K562 (cell line): ENCODE data around the gene NFAM1. TPM values are rescaled to one million over a fixed set of nuclear protein-coding genes. Genes with fewer than 3 reads are reported as not detected.

Experiments used
- HDAC8 ChIP-seq: fragments of 450-650 bp; IDR thresholded peaks from 2 replicates; pipeline ENCODE4 v1.6.1; 2016; ENCODE audit warnings: mild to moderate bottlenecking, missing genetic modification characterization, moderate library complexity, missing compliant biosample characterization
- KLF6 ChIP-seq: fragments of 250-450 bp; sonication (Bioruptor Pico); IDR thresholded peaks from 2 replicates; pipeline ENCODE4 v1.4.0; 2020; ENCODE audit warnings: mild to moderate bottlenecking, moderate library complexity, borderline replicate concordance
- MEIS2 ChIP-seq: fragments of 450-650 bp; IDR thresholded peaks from 2 replicates; pipeline ENCODE4 v1.6.1; 2014; ENCODE audit warnings: mild to moderate bottlenecking; ENCODE audit not compliant: partially characterized antibody
- NONO ChIP-seq, 2 experiments: fragments of 200-400 bp in 1 of 2; fragments of 450-650 bp in 1 of 2; formaldehyde crosslinking in 1 of 2; IDR thresholded peaks; 2 replicates each; pipeline ENCODE4 v1.6.1; 2017; ENCODE audit warnings: low read depth in 2 of 2, mild to moderate bottlenecking in 2 of 2, moderate library complexity in 2 of 2, low read length in 1 of 2
- NR4A1 ChIP-seq, 2 experiments: fragments of 250-450 bp in 1 of 2; fragments of 450-650 bp in 1 of 2; sonication (Bioruptor Pico) in 1 of 2; IDR thresholded peaks; 2 replicates each; pipeline versions ENCODE4 v1.4.0 to v1.6.1; 2016 to 2020; ENCODE audit warnings: mild to moderate bottlenecking in 2 of 2, missing compliant biosample characterization in 1 of 2, missing genetic modification characterization in 1 of 2, moderate library complexity in 1 of 2
- SNIP1 ChIP-seq: fragments of 450-650 bp; IDR thresholded peaks from 2 replicates; pipeline ENCODE4 v1.7.1; 2017; ENCODE audit warnings: low read depth, mild to moderate bottlenecking
- ZNF589 ChIP-seq: fragments of 200-800 bp; sonication (Bioruptor generic); IDR thresholded peaks from 2 replicates; pipeline ENCODE4 v1.6.1; 2016; ENCODE audit warnings: low read depth, missing genetic modification characterization, missing compliant biosample characterization
- polyA plus RNA-seq, 8 experiments: library from polyadenylated mRNA; depleted of rRNA in 4 of 8; stranded (reverse) in 5 of 8; unstranded in 3 of 8; fragments of >200 nt; fragmentation: Nextera tagmentation in 2 of 8; fragmentation: Illumina TruSeq in 1 of 8; extraction: Ambion mirVana in 2 of 8; extraction: Trizol in 1 of 8; gene quantifications; 2 replicates each; pipeline versions ENCODE4 v1.2.1 to v1.2.3, GENCODE V29; 2011 to 2014; ENCODE audit warnings: inconsistent platforms in 1 of 8, missing spikeins in 1 of 8
- total RNA-seq, 7 experiments: library from RNA; depleted of rRNA in 6 of 7; stranded (reverse); fragments of >200 nt in 6 of 7; fragmentation: Illumina TruSeq in 2 of 7; extraction: Trizol in 2 of 7; gene quantifications; 2 replicates each; pipeline versions ENCODE4 v1.2.1 to v1.2.3, GENCODE V29; 2011 to 2021; ENCODE audit warnings: low replicate concordance in 1 of 7
- TF ChIP-seq, protein P1 (sequence below): fragments of 450-650 bp; IDR thresholded peaks from 2 replicates; pipeline ENCODE4 v1.6.1; 2018; ENCODE audit not compliant: partially characterized antibody
- TF ChIP-seq, protein P2 (sequence below), 3 experiments: IDR thresholded peaks in 2 of 3; conservative IDR thresholded peaks in 1 of 3; 2 replicates each; pipeline ENCODE4 v1.5.1; 2011 to 2012; ENCODE audit warnings: low read length in 3 of 3, mild to moderate bottlenecking in 3 of 3, control low read depth in 2 of 3, improper control_type of control experiment in 1 of 3, inconsistent platforms in 1 of 3, low read depth in 1 of 3, mixed read lengths in 1 of 3, moderate library complexity in 1 of 3; ENCODE audit not compliant: insufficient read depth in 2 of 3

Gene NFAM1
- total and polyA plus RNA-seq, 9 of the 15 experiments (the other 6 are each of a cell fraction or from before 2014, with no cell fraction given), result 0.01 to 0.18 (median 0.03) TPM; not detected in 5

DNA sequence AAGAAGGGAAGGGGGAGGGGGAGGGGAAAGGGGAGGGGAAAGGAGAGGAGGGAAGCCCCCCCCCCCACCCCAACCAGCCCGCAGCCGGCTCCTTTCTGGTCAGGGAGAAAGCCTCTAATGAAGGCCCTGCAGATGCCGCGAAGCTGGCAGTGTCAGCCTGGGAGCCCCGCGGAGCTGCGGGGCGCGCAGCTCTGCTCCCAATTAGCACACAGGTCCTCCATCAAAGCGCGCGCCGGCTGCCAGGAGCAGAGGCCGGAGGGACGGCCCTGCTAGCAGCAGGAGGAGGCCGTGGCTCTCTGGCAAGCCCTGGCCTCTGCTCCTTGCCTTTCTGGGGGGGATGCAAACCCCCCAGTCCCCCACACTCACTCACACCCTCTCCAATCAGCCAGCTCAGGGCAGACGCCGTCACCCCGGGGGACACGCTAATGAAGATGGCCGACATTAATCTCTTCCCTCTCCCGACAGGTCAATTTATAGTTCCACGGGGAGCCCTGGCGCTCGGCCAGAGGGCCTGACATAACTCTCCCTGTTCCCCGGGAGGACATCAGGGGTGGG is 91.3 kb downstream of the NFAM1 start (continued):
- TF ChIP-seq, protein P1, sequence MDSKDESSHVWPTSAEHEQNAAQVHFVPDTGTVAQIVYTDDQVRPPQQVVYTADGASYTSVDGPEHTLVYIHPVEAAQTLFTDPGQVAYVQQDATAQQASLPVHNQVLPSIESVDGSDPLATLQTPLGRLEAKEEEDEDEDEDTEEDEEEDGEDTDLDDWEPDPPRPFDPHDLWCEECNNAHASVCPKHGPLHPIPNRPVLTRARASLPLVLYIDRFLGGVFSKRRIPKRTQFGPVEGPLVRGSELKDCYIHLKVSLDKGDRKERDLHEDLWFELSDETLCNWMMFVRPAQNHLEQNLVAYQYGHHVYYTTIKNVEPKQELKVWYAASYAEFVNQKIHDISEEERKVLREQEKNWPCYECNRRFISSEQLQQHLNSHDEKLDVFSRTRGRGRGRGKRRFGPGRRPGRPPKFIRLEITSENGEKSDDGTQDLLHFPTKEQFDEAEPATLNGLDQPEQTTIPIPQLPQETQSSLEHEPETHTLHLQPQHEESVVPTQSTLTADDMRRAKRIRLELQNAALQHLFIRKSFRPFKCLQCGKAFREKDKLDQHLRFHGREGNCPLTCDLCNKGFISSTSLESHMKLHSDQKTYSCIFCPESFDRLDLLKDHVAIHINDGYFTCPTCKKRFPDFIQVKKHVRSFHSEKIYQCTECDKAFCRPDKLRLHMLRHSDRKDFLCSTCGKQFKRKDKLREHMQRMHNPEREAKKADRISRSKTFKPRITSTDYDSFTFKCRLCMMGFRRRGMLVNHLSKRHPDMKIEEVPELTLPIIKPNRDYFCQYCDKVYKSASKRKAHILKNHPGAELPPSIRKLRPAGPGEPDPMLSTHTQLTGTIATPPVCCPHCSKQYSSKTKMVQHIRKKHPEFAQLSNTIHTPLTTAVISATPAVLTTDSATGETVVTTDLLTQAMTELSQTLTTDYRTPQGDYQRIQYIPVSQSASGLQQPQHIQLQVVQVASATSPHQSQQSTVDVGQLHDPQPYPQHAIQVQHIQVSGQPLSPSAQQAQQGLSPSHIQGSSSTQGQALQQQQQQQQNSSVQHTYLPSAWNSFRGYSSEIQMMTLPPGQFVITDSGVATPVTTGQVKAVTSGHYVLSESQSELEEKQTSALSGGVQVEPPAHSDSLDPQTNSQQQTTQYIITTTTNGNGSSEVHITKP, result no peak
- TF ChIP-seq SNIP1, result no peak
- TF ChIP-seq ZNF589 (CRISPR knock-in tag), result no peak
- no peak for TF ChIP-seq KLF6 (CRISPR knock-in tag)
- no peak for TF ChIP-seq HDAC8
- TF ChIP-seq, protein P2, sequence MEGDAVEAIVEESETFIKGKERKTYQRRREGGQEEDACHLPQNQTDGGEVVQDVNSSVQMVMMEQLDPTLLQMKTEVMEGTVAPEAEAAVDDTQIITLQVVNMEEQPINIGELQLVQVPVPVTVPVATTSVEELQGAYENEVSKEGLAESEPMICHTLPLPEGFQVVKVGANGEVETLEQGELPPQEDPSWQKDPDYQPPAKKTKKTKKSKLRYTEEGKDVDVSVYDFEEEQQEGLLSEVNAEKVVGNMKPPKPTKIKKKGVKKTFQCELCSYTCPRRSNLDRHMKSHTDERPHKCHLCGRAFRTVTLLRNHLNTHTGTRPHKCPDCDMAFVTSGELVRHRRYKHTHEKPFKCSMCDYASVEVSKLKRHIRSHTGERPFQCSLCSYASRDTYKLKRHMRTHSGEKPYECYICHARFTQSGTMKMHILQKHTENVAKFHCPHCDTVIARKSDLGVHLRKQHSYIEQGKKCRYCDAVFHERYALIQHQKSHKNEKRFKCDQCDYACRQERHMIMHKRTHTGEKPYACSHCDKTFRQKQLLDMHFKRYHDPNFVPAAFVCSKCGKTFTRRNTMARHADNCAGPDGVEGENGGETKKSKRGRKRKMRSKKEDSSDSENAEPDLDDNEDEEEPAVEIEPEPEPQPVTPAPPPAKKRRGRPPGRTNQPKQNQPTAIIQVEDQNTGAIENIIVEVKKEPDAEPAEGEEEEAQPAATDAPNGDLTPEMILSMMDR (IDR thresholded peaks at IDR 0.05 in 2 of 3, conservative IDR thresholded peaks at IDR 0.05 in 1 of 3; ENCODE audit: insufficient read depth in 2 of 3, low read depth in 1 of 3, low read length in 3 of 3), result no peak
- no peak for TF ChIP-seq NR4A1 (CRISPR knock-in tag; IDR thresholded peaks at IDR 0.05)
- TF ChIP-seq NR4A1 (tag; IDR thresholded peaks at IDR 0.05), result no peak
- TF ChIP-seq MEIS2, result peak; percentile 70
- no peak for TF ChIP-seq NONO (IDR thresholded peaks at IDR 0.05; ENCODE audit: low read depth in 2 of 2, low read length in 1 of 2)
